Measurements from ENCODE around the gene RTN4R. TPM values are rescaled to one million over a fixed set of nuclear protein-coding genes. Genes with fewer than 3 reads are reported as not detected.

Gene RTN4R
- total and polyA plus RNA-seq, 3 donors from 2014 or later: 2.1 to 6.1 (median 5.1) TPM

- H3K9me3 ChIP-seq: no peaks in the 10 kb centered on the region
- H3K4me1 ChIP-seq: no peaks in the 10 kb centered on the region
- TF ChIP-seq POLR2A (IDR thresholded peaks at IDR 0.05): no peak
- TF ChIP-seq CTCF (IDR thresholded peaks at IDR 0.05): no peak
- intact Hi-C loops (cut with DNase I; ENCODE audit: low total_unique reads): no loop called here
- H3K4me3 ChIP-seq: no peak overlapping the region
- no peaks in the 10 kb centered on the region for H3K27me3 ChIP-seq
- no peak overlapping the region for H3K27ac ChIP-seq
- no peak for DNase-seq
- no peaks in the 10 kb centered on the region for H3K36me3 ChIP-seq (ENCODE audit: low read depth, missing control alignments)
- WGBS, 2 donors: 50 to 70% methylated on average over 9 of the region's 9 CpGs
Observed at GRCh38 chr22:20297414-20298109, 29.4 kb upstream of the RTN4R start.

- no peaks in the 10 kb centered on the region for H3K9me3 ChIP-seq
- H3K36me3 ChIP-seq (ENCODE audit: low read depth, missing control alignments): no peaks in the 10 kb centered on the region
- no peak overlapping the region for H3K4me3 ChIP-seq
- no peaks in the 10 kb centered on the region for H3K4me1 ChIP-seq
- intact Hi-C loops (cut with DNase I; ENCODE audit: low total_unique reads): no loop called here
- H3K27me3 ChIP-seq: no peaks in the 10 kb centered on the region
- WGBS, 2 donors: 66 to 79% methylated on average over 9 of the region's 9 CpGs
- H3K27ac ChIP-seq: no peak overlapping the region
- peak; percentile 69 for DNase-seq
- no peak for TF ChIP-seq CTCF (IDR thresholded peaks at IDR 0.05)
- no peak for TF ChIP-seq POLR2A (IDR thresholded peaks at IDR 0.05)
Observed at GRCh38 chr22:20296598-20296997, 28.5 kb upstream of the RTN4R start.

DNA sequence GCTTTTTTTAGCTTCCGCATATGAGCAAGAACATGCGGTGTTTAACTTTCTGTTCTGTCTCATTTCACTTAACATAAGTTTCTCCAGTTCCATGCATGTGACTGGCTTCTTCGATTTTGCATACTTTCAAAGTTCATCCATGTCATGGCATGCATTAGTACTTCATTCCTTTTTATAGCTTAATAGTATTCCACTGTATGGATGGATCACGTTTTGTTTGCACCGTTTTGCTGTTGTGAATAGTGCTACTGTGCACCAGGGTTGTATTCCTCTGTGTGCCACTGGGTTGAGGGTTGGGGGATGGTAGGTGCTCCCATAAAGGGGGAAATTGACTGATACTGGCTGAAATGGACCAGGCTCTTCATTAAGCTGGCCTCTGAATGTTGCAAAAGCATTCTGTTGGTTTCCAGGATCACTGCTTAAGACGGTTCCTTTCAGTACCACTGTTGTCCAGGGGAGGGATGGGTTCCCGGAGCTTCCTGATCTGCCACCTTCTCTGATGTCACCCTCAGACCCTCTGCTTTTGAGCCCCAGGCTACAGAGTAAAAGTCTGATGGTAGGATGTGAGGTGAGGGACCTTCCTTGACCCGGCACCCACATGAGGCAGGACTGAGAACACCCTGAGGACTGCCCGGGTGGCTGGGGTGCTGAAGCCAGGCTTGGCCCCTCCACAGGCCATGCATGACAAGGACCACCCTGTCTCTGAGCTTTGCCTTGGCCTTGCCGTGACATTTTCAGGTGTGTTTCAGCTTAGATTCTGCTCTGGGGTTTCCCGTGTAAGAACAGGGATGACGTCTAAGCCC is 27.3 kb upstream of the RTN4R start:
- intact Hi-C loops (cut with DNase I; ENCODE audit: low total_unique reads): no loop called here
- Histone ChIP-seq H3K4me1 (no peaks in the 10 kb centered on the region), H3K27ac (no peak overlapping the region), H3K36me3 (ENCODE audit: low read depth, missing control alignments) (no peaks in the 10 kb centered on the region), H3K9me3 (no peaks in the 10 kb centered on the region), H3K4me3 (no peak overlapping the region), H3K27me3 (no peaks in the 10 kb centered on the region)
- WGBS, 2 donors: 84 to 86% methylated on average over 9 to 12 of the region's 12 CpGs
- DNase-seq: no peak
- peak in 1 of 3 experiments; percentile 1 for TF ChIP-seq CTCF (IDR thresholded peaks at IDR 0.05)
- no peak for TF ChIP-seq POLR2A (IDR thresholded peaks at IDR 0.05)

DNA sequence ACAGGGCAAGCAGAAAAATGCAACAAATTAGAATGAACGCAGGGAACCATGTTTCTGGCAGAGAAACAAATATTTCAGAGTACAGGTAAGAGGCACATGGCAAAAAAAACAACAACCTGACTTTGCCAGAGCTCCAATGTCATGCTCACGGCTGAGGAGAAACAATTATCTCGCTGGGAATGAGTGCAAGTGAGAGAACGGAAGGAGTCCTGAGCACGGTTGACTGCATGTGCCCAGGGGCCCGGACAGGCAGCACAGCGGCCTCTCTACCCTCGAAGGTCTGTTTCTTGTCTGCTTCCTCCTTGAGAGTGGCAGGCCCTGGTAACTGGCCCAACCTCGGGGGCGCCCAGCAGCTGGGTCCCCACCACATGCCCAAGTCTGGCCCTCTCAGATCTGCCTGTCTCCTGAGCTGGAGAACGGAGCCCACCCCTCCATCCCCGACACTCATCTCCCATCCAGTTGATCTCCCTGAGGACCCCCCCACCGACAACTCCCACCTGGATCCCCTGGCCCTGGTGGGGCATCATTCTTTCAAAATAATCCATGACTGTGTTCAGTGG is 24.6 kb upstream of the RTN4R start:
- no peak for DNase-seq
- H3K27ac ChIP-seq: no peak overlapping the region
- intact Hi-C loops (cut with DNase I; ENCODE audit: low total_unique reads): no loop called here
- WGBS, 2 donors: 69 to 76% methylated on average over 8 to 13 of the region's 13 CpGs
- no peaks in the 10 kb centered on the region for H3K36me3 ChIP-seq (ENCODE audit: low read depth, missing control alignments)
- TF ChIP-seq POLR2A (IDR thresholded peaks at IDR 0.05): no peak
- no peak for TF ChIP-seq CTCF (IDR thresholded peaks at IDR 0.05)
- H3K9me3 ChIP-seq: no peaks in the 10 kb centered on the region
- H3K4me1 ChIP-seq: no peaks in the 10 kb centered on the region
- no peak overlapping the region for H3K4me3 ChIP-seq
- no peaks in the 10 kb centered on the region for H3K27me3 ChIP-seq

Measured in testis (tissue), 3 donors.